Amniotic stem cell (primary cell): ENCODE data around the gene AK8.
"Not testable (repeated sequence)": the region's sequence is repeated elsewhere in the genome, so short reads cannot be mapped to it uniquely, and the experiment has no call there.

Source experiments
- DNase-seq: peaks from one replicate; lab custom pipeline; 2025; lab: John Stamatoyannopoulos, UW

Gene AK8

GRCh38 chr9:132797861-132798659, 80.0 kb downstream of the AK8 start:
- no peak for DNase-seq

- no peak for DNase-seq
Measured at GRCh38 chr9:132795511-132796303, 82.4 kb downstream of the AK8 start.

- DNase-seq = no peak
Measured at GRCh38 chr9:132794730-132795380, 83.2 kb downstream of the AK8 start.

GRCh38 chr9:132793606-132794580, 84.2 kb downstream of the AK8 start:
- no peak for DNase-seq

- DNase-seq = no peak
Measured at GRCh38 chr9:132792547-132792946, 85.5 kb downstream of the AK8 start.

GRCh38 chr9:132791699-132792240, 86.3 kb downstream of the AK8 start:
- no peak for DNase-seq

GRCh38 chr9:132789719-132790118, 88.4 kb downstream of the AK8 start:
- no peak for DNase-seq

- DNase-seq = no peak
Measured at GRCh38 chr9:132788378-132788777, 89.7 kb downstream of the AK8 start.

GRCh38 chr9:132787748-132788159, 90.3 kb downstream of the AK8 start:
- DNase-seq = no peak

GRCh38 chr9:132784286-132784830, 93.7 kb downstream of the AK8 start:
- DNase-seq = no peak

GRCh38 chr9:132783006-132783405, 95.1 kb downstream of the AK8 start:
- DNase-seq = no peak

- no peak for DNase-seq
Measured at GRCh38 chr9:132782037-132782436, 96.0 kb downstream of the AK8 start.

GRCh38 chr9:132780230-132781007, 97.7 kb downstream of the AK8 start:
- DNase-seq = no peak

GRCh38 chr9:132776891-132777290, 101.2 kb downstream of the AK8 start:
- no peak for DNase-seq

GRCh38 chr9:132776268-132776667, 101.8 kb downstream of the AK8 start:
- no peak for DNase-seq

GRCh38 chr9:132775720-132776119, 102.4 kb downstream of the AK8 start:
- DNase-seq = no peak

GRCh38 chr9:132774886-132775285, 103.2 kb downstream of the AK8 start:
- no peak for DNase-seq

GRCh38 chr9:132773764-132774339, 104.2 kb downstream of the AK8 start:
- no peak for DNase-seq

- DNase-seq = no peak
Measured at GRCh38 chr9:132773093-132773492, 105.0 kb downstream of the AK8 start.

GRCh38 chr9:132771752-132772151, 106.3 kb downstream of the AK8 start:
- DNase-seq = not testable (repeated sequence)
